Left kidney (tissue), 2 donors: ENCODE results near the gene SCO1. TPM values are rescaled to one million over a fixed set of nuclear protein-coding genes. Genes with fewer than 3 reads are reported as not detected.

Experiments
- DNase-seq: peaks from one replicate; pipeline ENCODE4 v3.0.0-alpha.2; 2013
- polyA plus RNA-seq: library from polyadenylated mRNA; unstranded; fragments of 120-200 nt; gene quantifications from one replicate; pipeline ENCODE4 v1.2.1, GENCODE V29; 2013; ENCODE audit not compliant: insufficient read length

SCO1 gene
- polyA plus RNA-seq, 1 donor: 41.2 TPM

- no peak for DNase-seq
These were observed 39.5 kb downstream of the SCO1 start for GRCh38 chr17:10657879-10658278.

- DNase-seq: no peak
These were observed 40.2 kb downstream of the SCO1 start, which contains the start of gene MYH3 for GRCh38 chr17:10657148-10657547. MYH3 (minus strand) TSS chr17:10657309; CDS start chr17:10655064, 2,245 bp downstream.

- DNase-seq: no peak
These were observed 43.3 kb downstream of the SCO1 start for GRCh38 chr17:10653987-10654386.

GRCh38 chr17:10652984-10653659 is 44.2 kb downstream of the SCO1 start:
- DNase-seq: no peak

DNA sequence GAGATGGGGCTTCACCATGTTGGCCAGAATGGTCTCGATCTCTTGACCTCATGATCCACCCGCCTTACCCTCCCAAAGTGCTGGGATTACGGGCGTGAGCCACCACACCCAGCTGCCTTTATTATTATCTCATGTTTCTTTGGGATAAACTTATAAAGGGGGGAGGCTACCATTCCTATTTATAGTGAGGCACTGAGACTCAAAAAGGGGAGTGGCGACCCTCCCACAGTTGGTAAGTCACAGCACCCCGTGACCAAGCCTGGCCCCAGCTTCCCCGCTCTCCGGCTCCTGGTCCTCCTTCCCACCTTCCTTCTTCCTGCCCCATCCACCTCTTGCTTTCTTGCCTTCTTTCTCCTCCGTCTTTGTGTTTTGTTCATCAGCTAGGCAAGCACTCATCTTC is 45.4 kb downstream of the SCO1 start:
- no peak for DNase-seq

DNA sequence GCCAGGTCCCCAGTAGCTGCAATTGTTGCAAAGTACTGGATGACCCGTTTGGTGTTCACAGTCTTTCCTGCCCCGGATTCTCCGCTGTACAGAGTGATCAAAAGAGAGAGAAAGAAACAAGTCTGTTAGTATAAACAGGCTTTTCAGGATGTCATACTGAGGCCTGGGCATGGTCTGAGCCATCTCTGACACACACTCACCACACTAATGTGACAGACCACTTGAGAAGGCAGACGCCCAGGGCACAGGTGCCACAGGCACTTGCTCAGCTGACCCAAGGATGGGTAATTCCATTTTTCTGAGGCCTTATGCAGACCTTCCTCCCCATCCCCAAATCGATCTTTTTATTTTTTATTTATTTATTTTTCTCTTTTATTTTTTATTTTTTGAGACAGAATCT is 47.7 kb downstream of the SCO1 start:
- no peak for DNase-seq

GRCh38 chr17:10648956-10649355 is 48.4 kb downstream of the SCO1 start:
- no peak for DNase-seq

- DNase-seq: no peak
These were observed 49.0 kb downstream of the SCO1 start for GRCh38 chr17:10648381-10648780.

- DNase-seq: peak; percentile 81
These were observed 50.8 kb downstream of the SCO1 start for GRCh38 chr17:10646392-10646990.

- no peak for DNase-seq
These were observed 56.9 kb downstream of the SCO1 start for GRCh38 chr17:10640475-10640874.

GRCh38 chr17:10638151-10638550 is 59.2 kb downstream of the SCO1 start:
- DNase-seq: no peak

- DNase-seq: no peak
These were observed 62.0 kb downstream of the SCO1 start for GRCh38 chr17:10635290-10635689.

DNA sequence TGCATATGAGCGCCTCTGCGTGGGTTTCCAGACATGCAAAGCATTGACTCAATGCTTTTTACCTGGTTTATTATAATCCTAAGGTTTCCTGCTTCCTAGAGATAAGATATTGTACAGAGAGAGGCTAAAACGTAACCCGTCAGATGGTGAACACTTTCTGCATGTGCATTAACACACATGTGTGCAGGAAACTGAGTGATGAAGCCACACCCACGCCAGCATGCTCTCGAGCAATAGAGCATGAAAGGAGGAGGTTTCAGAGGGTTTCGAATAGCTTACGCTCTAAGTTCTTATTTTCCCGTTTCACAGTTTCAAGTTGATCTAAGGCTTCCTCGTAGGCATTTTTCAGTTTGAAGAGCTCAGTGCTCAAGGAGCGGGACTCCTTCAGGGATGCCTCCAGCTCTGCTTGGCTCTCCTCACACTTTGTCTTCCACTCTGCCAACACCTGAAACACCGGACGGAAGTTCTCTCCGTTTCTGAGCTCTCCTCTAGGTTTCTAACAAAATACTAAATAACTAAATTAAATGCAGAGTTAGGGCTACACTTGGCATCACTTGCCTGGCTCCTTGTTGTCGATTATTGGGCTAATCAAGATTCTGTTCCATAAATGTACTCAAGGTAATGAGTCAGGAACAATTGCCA is 63.5 kb downstream of the SCO1 start:
- no peak for DNase-seq

- no peak for DNase-seq
These were observed 65.6 kb downstream of the SCO1 start for GRCh38 chr17:10631701-10632100.

GRCh38 chr17:10631048-10631700 is 66.2 kb downstream of the SCO1 start:
- DNase-seq: no peak

- DNase-seq: no peak
These were observed 67.6 kb downstream of the SCO1 start for GRCh38 chr17:10629706-10630105.

- no peak for DNase-seq
These were observed 68.6 kb downstream of the SCO1 start for GRCh38 chr17:10628756-10629155.

DNA sequence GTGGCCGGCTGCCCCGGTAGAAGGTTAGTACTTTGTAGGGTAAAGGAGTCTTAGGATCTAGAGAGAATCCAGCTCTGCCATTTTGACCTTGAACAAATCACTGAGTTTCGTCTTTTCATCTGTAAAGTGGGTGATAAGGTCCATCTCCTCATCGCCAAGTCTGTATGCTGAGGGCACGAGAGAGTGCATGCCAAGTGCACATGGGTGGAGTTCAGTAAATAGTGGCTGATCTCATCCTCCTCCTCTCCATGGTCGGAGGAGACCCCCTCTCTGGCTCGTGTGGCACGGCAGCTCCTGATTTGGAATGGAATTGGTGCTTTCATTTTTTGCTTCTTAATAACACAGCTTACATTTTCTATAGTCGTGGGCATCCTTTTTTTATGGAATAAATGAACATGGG is 70.9 kb downstream of the SCO1 start:
- DNase-seq: no peak

DNA sequence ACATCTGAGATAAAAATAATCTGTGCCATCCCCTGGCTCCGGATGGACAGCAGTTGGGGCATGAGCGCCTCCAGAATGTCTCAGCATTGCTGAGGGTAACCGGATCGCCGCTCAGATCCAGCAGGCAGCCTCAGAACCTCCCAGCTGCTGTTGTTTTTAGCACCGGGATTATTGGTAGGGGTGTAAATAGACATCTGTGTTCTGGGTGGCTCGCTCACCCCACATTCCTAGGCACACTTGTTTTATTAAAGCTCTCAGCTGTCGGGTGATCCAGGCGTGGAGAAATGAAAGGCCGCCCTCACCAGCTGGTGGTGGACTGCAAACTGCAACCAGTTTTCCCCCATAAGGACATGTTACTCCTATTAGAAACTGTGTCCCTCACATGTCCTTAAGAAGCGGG is 72.4 kb downstream of the SCO1 start:
- DNase-seq: no peak

GRCh38 chr17:10623737-10624338 is 73.5 kb downstream of the SCO1 start:
- no peak for DNase-seq

DNA sequence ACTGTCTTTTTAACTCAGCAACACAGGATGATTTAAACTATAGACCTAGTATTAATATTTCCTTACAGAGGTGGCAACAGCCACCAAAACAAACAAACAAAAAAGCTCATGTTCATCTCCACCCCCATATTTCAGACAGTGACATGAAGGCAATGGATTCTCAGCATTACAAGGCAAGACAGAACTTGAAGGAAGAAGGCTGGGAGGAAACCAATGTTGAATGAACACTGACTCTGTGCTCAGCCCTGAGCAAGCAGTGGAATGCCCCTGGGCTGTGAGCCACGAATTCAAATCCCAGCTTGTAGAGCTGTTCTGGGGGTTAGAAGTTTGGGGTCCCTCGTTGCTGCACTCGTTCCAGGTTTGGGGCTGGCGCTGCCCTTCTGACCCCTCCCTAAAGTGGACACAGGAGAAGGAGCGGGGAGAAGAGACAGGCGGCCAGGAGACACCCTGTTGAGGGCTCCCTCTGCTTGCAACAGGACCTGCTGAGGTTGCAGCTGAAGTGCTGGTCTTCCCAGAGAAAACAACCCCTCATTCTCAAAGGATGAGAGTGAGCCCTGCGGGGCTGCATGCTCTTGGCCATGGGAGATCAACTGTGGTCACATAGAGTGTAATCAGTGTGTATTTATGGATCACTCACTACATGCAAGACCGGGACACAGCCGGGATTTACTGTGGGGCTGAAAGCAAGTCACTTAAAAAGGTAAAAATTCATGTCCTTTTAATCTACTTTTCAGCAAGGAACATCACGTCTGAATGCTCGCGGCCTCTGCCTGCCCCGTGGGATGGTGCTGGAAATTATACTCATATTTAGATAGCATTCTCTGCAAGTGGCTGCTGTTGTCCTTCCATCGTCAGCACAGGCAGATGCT is 74.5 kb downstream of the SCO1 start:
- DNase-seq: no peak
